Sigmoid colon (tissue), 4 donors: ENCODE measurements around the gene GPR17.

Source experiments
- CTCF ChIP-seq, 4 experiments: fragments of 450-650 bp in 3 of 4; fragments of 200-600 bp in 1 of 4; IDR thresholded peaks; one replicate each; pipeline ENCODE4 v1.5.1; 2016 to 2019; ENCODE audit warnings: antibody characterized with exemption in 4 of 4, mild to moderate bottlenecking in 3 of 4, moderate library complexity in 2 of 4
- POLR2A ChIP-seq, 2 donors: fragments of 450-650 bp; IDR thresholded peaks; one replicate each; pipeline ENCODE4 v1.6.1; 2016; ENCODE audit warnings: antibody characterized with exemption in 2 of 2, mild to moderate bottlenecking in 2 of 2, moderate library complexity in 2 of 2
- POLR2AphosphoS5 ChIP-seq, 4 donors: sonication (generic); formaldehyde crosslinking; IDR thresholded peaks; one replicate each; pipeline ENCODE4 v1.6.1; 2017; ENCODE audit warnings: antibody characterized with exemption in 4 of 4

DNA sequence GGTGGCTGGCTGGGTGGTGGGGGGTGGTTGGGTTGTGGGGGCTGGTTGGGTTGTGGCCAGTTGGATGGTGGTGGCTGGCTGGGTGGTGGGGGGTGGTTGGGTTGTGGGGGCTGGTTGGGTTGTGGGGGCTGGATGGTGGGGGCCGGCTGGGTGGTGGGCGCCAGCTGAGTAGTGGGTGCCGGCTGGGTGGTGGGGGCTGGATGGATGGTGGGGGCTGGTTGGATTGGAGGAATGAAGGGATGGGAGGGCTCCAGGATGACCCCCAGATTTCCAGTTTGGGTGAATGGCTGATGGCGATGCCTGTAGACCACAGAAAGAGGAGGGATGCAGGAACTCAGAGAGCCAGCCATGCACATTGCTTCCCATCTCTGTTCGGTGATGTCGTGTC, 26.8 kb upstream of the GPR17 start:
- TF ChIP-seq CTCF (IDR thresholded peaks at IDR 0.05) (no peak), POLR2A (IDR thresholded peaks at IDR 0.05) (no peak), POLR2AphosphoS5 (IDR thresholded peaks at IDR 0.05) (no peak)
